ENCODE results near the gene EHBP1. TPM values are rescaled to one million over a fixed set of nuclear protein-coding genes. Genes with fewer than 3 reads are reported as not detected.

EHBP1 gene
- total RNA-seq, 1 donor from 2014 or later = 35.4 TPM

- DNase-seq = peak; percentile 21
These were observed 373.5 kb downstream of the EHBP1 start for GRCh38 chr2:63078852-63079606.

- no peak for DNase-seq
These were observed 375.9 kb downstream of the EHBP1 start for GRCh38 chr2:63081404-63081803.

GRCh38 chr2:63086687-63087086 lies 381.2 kb downstream of the EHBP1 start:
- no peak for DNase-seq

GRCh38 chr2:63092401-63092800 lies 386.9 kb downstream of the EHBP1 start:
- DNase-seq = no peak

GRCh38 chr2:63092857-63093256 lies 387.3 kb downstream of the EHBP1 start:
- DNase-seq = no peak

- DNase-seq = no peak
These were observed 388.0 kb downstream of the EHBP1 start for GRCh38 chr2:63093502-63093901.

Other genes starting within 250 kb of the EHBP1 start
- gene TMEM17, start 199.5 kb upstream of the EHBP1 start, total RNA-seq = 0.51 and 1.1 TPM in 2 replicates

All from dermis blood vessel endothelial cell (primary cell).